Tibial nerve (tissue), 3 donors: ENCODE results near the gene GNAT1.

Source experiments
- POLR2A ChIP-seq, 2 donors: fragments of 450-650 bp; IDR thresholded peaks; one replicate each; pipeline ENCODE4 v1.6.1; 2017; ENCODE audit warnings: antibody characterized with exemption in 2 of 2, mild to moderate bottlenecking in 2 of 2, moderate library complexity in 2 of 2
- TF ChIP-seq, protein P1 (sequence below), 5 experiments: fragments of 200-600 bp in 3 of 5; fragments of 450-650 bp in 2 of 5; sonication (generic) in 3 of 5; IDR thresholded peaks; one replicate each; pipeline ENCODE4 v1.5.1; 2016 to 2019; ENCODE audit warnings: antibody characterized with exemption in 5 of 5, mild to moderate bottlenecking in 3 of 5, moderate library complexity in 2 of 5

DNA sequence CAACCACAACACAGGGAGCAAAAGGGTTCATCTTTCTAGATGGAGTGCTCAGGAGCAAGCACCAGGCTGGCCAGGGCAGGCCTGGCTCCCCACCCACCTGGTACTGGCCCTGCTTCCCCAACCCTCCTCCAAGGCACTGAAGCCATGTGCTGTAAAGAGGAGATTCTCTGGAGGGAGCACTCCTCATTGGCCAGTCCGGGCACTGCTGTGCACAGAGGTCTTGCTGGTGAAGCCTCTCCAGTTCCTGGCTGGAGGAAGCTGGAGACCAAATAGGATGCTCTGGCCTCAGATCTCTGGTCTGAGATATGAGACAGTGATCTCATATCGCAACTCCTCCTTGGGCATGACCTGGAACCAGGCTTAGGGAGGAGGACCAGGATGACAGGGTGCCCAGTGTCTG lies 44.0 kb upstream of the GNAT1 start:
- TF ChIP-seq, protein P1, sequence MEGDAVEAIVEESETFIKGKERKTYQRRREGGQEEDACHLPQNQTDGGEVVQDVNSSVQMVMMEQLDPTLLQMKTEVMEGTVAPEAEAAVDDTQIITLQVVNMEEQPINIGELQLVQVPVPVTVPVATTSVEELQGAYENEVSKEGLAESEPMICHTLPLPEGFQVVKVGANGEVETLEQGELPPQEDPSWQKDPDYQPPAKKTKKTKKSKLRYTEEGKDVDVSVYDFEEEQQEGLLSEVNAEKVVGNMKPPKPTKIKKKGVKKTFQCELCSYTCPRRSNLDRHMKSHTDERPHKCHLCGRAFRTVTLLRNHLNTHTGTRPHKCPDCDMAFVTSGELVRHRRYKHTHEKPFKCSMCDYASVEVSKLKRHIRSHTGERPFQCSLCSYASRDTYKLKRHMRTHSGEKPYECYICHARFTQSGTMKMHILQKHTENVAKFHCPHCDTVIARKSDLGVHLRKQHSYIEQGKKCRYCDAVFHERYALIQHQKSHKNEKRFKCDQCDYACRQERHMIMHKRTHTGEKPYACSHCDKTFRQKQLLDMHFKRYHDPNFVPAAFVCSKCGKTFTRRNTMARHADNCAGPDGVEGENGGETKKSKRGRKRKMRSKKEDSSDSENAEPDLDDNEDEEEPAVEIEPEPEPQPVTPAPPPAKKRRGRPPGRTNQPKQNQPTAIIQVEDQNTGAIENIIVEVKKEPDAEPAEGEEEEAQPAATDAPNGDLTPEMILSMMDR (IDR thresholded peaks at IDR 0.05): no peak
- TF ChIP-seq POLR2A (IDR thresholded peaks at IDR 0.05): no peak
